ENCODE measurements around the gene ATF7IP2.

The ATF7IP2 gene

GRCh38 chr16:10517868-10518267 lies 132.0 kb downstream of the ATF7IP2 start:
- DNase-seq, result no peak

- no peak for DNase-seq
These were observed 132.7 kb downstream of the ATF7IP2 start for GRCh38 chr16:10518479-10519041.

- DNase-seq, result no peak
These were observed 133.4 kb downstream of the ATF7IP2 start for GRCh38 chr16:10519297-10519696.

GRCh38 chr16:10519929-10520868 lies 134.3 kb downstream of the ATF7IP2 start:
- DNase-seq, result no peak

- no peak for DNase-seq
These were observed 135.2 kb downstream of the ATF7IP2 start for GRCh38 chr16:10520869-10521578.

GRCh38 chr16:10521681-10522274 lies 135.9 kb downstream of the ATF7IP2 start:
- DNase-seq, result no peak

GRCh38 chr16:10522966-10523365 lies 137.1 kb downstream of the ATF7IP2 start:
- DNase-seq, result no peak

- DNase-seq, result no peak
These were observed 139.5 kb downstream of the ATF7IP2 start for GRCh38 chr16:10525214-10525825.

GRCh38 chr16:10526962-10527361 lies 141.1 kb downstream of the ATF7IP2 start:
- DNase-seq, result no peak

- DNase-seq, result no peak
These were observed 142.8 kb downstream of the ATF7IP2 start for GRCh38 chr16:10528635-10529034.

GRCh38 chr16:10529895-10530669 lies 144.2 kb downstream of the ATF7IP2 start:
- DNase-seq, result no peak

GRCh38 chr16:10530685-10531084 lies 144.8 kb downstream of the ATF7IP2 start:
- DNase-seq, result no peak

GRCh38 chr16:10531582-10531981 lies 145.7 kb downstream of the ATF7IP2 start:
- no peak for DNase-seq
